Epithelial cell of proximal tubule (primary cell): ENCODE measurements around the gene ZDHHC19. TPM values are rescaled to one million over a fixed set of nuclear protein-coding genes. Genes with fewer than 3 reads are reported as not detected.

ENCODE experiments used
- DNase-seq: peaks from one replicate; pipeline ENCODE4 v3.0.0-alpha.2; 2011; ENCODE audit warnings: low read depth
- H3K4me3 ChIP-seq: 2 replicates; pipeline ENCODE4 v1.5.1; 2011; ENCODE audit warnings: low read depth, mild to moderate bottlenecking, low read length
- total RNA-seq: library from RNA; depleted of rRNA; stranded (reverse); fragments of >200 nt; gene quantifications from 2 replicates; pipeline ENCODE4 v1.2.3, GENCODE V29; 2015
- TF ChIP-seq, protein P1 (sequence below): conservative IDR thresholded peaks from 2 replicates; pipeline ENCODE4 v1.5.1; 2012; ENCODE audit warnings: low read depth, mild to moderate bottlenecking, low read length

Gene ZDHHC19
- total RNA-seq, 1 donor from 2014 or later: not detected

- TF ChIP-seq, protein P1, sequence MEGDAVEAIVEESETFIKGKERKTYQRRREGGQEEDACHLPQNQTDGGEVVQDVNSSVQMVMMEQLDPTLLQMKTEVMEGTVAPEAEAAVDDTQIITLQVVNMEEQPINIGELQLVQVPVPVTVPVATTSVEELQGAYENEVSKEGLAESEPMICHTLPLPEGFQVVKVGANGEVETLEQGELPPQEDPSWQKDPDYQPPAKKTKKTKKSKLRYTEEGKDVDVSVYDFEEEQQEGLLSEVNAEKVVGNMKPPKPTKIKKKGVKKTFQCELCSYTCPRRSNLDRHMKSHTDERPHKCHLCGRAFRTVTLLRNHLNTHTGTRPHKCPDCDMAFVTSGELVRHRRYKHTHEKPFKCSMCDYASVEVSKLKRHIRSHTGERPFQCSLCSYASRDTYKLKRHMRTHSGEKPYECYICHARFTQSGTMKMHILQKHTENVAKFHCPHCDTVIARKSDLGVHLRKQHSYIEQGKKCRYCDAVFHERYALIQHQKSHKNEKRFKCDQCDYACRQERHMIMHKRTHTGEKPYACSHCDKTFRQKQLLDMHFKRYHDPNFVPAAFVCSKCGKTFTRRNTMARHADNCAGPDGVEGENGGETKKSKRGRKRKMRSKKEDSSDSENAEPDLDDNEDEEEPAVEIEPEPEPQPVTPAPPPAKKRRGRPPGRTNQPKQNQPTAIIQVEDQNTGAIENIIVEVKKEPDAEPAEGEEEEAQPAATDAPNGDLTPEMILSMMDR: no peak
- no peak for DNase-seq
- H3K4me3 ChIP-seq: no peak overlapping the region
These were observed 30.5 kb upstream of the ZDHHC19 start for GRCh38 chr3:196241704-196242103.

GRCh38 chr3:196240424-196240823 lies 29.2 kb upstream of the ZDHHC19 start:
- DNase-seq: no peak
- no peak overlapping the region for H3K4me3 ChIP-seq
- TF ChIP-seq, protein P1: no peak

DNA sequence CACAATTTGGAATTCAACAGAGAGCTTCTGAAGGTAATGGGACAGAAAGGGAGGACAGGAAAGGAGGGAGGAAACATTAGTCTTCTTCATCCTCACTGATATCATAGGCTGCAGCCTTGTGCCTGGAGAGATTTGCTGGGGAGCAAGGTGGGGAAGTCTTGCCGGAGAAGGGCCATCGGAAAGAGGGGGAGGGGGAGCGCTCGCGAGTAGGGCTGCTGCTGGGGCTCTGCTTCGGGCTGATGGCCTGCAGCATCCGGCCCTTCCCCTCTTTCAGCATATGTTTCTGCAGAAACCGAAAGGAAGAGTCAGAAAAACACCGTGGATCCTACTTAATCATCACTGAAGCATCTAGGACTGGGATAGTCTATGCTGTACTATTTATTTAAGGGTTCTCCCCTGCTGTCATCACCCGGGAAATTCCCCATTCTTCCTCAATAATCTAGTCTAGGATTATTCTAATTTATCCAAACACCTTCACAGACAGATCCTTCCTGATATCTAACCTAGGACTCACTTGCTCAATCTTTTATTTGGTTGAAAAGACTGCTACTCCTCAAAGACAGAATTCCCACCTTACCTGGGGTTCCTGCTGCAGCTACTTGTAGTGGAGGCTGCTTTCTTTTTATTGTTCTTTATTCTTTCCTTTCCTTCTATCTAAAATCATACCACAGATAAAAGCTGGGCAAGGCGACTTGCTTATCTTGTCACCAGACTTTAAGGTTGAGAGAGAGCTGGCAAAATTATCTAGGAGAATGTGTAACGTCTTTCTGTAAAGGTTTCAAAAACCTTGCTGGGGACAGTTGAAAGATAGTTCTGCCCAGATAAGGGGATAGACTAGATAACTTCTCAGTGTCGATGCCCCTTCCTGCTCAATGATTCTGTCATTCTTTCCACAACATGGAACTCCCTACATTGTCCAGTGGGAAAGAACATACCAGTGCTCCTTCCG lies 27.7 kb upstream of the ZDHHC19 start:
- TF ChIP-seq, protein P1: no peak
- no peak for DNase-seq
- H3K4me3 ChIP-seq: no peak overlapping the region

GRCh38 chr3:196237203-196237602 lies 26.0 kb upstream of the ZDHHC19 start:
- DNase-seq: no peak
- TF ChIP-seq, protein P1: no peak
- no peak overlapping the region for H3K4me3 ChIP-seq

DNA sequence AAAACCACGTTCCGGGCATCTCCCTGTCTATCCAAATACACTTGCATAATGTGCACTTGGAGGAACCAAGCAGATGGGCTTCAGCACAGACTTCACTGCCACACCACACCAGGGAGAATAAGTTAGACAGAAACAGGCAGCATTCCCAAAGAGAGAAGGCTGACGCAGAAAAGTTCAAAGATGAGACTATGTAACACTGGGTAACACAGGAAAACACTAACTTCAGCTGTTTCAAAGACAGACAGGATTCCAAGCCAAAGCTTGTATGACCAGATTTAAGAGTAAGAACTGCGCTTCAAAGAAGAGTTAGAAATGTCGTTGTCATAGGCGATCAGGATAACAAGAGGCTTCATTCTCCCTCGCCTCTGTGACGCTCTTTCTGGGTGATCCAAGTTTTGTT lies 25.0 kb upstream of the ZDHHC19 start:
- no peak overlapping the region for H3K4me3 ChIP-seq
- TF ChIP-seq, protein P1: no peak

DNA sequence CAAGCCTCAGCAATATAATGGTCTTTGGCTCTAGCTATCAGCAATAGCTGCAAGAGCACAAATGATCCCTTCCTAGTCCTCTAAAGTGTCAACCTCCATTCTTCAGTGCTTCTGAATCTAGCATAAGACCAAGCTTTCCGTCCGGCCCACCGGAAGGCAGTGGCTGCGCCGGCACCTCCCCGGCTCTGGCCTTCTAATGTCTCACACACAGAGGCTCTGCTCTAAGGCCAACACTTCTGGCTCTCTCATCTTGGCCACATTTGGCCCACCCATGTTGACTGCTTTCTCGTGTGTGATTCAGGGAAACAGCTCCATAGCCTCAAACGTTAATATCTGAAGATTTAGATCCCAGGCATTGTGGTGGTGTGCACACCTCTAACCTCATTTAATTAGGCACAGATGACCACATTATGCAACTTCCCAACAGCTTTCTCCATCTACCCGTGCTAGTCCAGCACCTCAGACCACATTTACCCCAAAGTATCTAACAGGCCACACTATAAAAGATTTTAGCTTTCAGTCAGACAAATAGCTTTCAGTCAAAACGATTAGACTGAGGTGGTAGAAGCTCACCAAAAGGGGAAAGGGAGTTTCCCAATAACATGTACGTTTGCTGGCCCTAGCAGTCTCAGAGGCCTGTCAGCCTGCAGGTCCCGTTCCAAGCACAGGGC lies 24.4 kb upstream of the ZDHHC19 start:
- H3K4me3 ChIP-seq: no peak overlapping the region
- no peak for DNase-seq
- TF ChIP-seq, protein P1: no peak

More for the DNA sequence above, 25.0 kb upstream of the ZDHHC19 start:
- DNase-seq: no peak
